ENCODE results near the gene COX18. TPM values are rescaled to one million over a fixed set of nuclear protein-coding genes. Genes with fewer than 3 reads are reported as not detected.

COX18 gene
- polyA plus RNA-seq, 1 donor (not counting 4 experiments of a cell fraction or from before 2014, with no cell fraction given) = 11.4 TPM

DNA sequence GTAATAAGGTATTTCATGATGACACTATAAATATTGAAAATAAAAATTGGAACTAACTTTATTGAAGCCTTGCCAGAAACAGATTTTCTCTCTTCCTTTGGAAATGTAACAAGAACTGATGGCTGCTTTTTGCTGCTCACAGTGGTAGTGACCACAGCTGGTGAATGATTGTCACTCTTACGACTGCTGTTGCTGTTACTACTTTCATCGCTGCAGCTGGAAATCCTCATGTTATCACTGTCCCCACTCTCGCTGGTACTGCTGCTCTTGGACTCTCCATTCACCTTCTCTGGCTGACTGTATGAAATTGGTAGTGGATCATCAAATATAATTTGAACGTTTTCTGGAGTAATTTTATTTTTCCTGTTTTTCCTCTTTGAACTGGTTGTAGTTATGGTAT is 28.5 kb upstream of the COX18 start:
- dilution Hi-C loops (cut with MboI; ENCODE audit: extremely low pct_ligation_motif_present, low sequenced_read_pairs) = no loop called here
- Histone ChIP-seq H3K4me2 (ENCODE audit: control insufficient read depth, extremely low read depth, insufficient read depth, low read depth, low read length) (no peak overlapping the region), H3K27me3 (ENCODE audit: control insufficient read depth, extremely low read depth, insufficient read depth, low read length) (no peaks in the 10 kb centered on the region), H3K4me3 (ENCODE audit: control insufficient read depth in 2 of 3, extremely low read depth in 1 of 3, insufficient read depth in 2 of 3, low read depth in 1 of 3, low read length in 3 of 3) (no peak overlapping the region), H3K9me3 (ENCODE audit: control insufficient read depth, low read depth, low read length) (no peaks in the 10 kb centered on the region), H4K20me1 (ENCODE audit: control insufficient read depth, extremely low read depth, insufficient read depth, low read length) (no peaks in the 10 kb centered on the region), H3K79me2 (ENCODE audit: control insufficient read depth, insufficient read depth, low read length) (no peaks in the 10 kb centered on the region), H3K4me1 (ENCODE audit: control insufficient read depth, extremely low read depth, insufficient read depth, low read length) (no peaks in the 10 kb centered on the region), H3K9ac (ENCODE audit: control insufficient read depth, extremely low read depth, insufficient read depth, low read length) (no peak overlapping the region), H3K27ac (ENCODE audit: control insufficient read depth, insufficient read depth, low read length) (no peak overlapping the region), H3K36me3 (ENCODE audit: control insufficient read depth in 2 of 2, extremely low read depth in 1 of 2, insufficient read depth in 2 of 2, low read length in 2 of 2) (peaks cover 8 to 12% of the 10 kb centered on the region in 2 experiments), H2AFZ (ENCODE audit: control insufficient read depth, low read length) (no peak overlapping the region), H3K9me1 (ENCODE audit: control insufficient read depth, extremely low read depth, insufficient read depth, low read length) (no peaks in the 10 kb centered on the region)
- no peak for DNase-seq (ENCODE audit: low read depth, low spot score)
- TF ChIP-seq EZH2 (IDR thresholded peaks at IDR 0.05; ENCODE audit: low read length) = no peak
- TF ChIP-seq, protein P1, sequence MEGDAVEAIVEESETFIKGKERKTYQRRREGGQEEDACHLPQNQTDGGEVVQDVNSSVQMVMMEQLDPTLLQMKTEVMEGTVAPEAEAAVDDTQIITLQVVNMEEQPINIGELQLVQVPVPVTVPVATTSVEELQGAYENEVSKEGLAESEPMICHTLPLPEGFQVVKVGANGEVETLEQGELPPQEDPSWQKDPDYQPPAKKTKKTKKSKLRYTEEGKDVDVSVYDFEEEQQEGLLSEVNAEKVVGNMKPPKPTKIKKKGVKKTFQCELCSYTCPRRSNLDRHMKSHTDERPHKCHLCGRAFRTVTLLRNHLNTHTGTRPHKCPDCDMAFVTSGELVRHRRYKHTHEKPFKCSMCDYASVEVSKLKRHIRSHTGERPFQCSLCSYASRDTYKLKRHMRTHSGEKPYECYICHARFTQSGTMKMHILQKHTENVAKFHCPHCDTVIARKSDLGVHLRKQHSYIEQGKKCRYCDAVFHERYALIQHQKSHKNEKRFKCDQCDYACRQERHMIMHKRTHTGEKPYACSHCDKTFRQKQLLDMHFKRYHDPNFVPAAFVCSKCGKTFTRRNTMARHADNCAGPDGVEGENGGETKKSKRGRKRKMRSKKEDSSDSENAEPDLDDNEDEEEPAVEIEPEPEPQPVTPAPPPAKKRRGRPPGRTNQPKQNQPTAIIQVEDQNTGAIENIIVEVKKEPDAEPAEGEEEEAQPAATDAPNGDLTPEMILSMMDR (optimal IDR thresholded peaks at IDR 0.05 in 1 of 3, IDR thresholded peaks at IDR 0.05 in 1 of 3, conservative IDR thresholded peaks at IDR 0.05 in 1 of 3; ENCODE audit: extremely low read depth in 1 of 3, insufficient read depth in 2 of 3, low read length in 3 of 3) = no peak
- no peak for FAIRE-seq

DNA sequence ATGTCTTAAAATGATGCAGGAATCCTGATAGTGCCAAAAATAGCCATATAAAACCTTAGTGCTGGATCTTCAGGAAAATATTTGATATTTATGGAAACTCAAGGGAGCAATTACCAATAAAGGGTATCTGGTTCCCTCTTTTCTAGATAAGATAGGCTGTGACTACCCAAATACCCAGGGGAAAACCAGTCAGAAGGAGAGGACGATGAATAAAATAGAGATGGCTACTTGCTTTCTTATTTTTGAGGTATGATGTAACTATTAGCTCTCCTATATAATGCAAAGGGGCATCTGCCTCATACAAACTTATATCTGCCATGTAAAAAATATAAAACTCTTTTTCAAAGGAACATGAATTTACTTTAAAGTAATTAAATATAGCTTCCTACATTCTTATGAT is 23.4 kb upstream of the COX18 start:
- dilution Hi-C loops (cut with MboI; ENCODE audit: extremely low pct_ligation_motif_present, low sequenced_read_pairs) = no loop called here
- H2AFZ ChIP-seq (ENCODE audit: control insufficient read depth, low read length) = no peak overlapping the region
- peaks cover 4% of the 10 kb centered on the region for H3K79me2 ChIP-seq (ENCODE audit: control insufficient read depth, insufficient read depth, low read length)
- no peak overlapping the region for H3K4me2 ChIP-seq (ENCODE audit: control insufficient read depth, extremely low read depth, insufficient read depth, low read depth, low read length)
- H3K27me3 ChIP-seq (ENCODE audit: control insufficient read depth, extremely low read depth, insufficient read depth, low read length) = no peaks in the 10 kb centered on the region
- FAIRE-seq (no peak), DNase-seq (ENCODE audit: low read depth, low spot score) (no peak)
- no peaks in the 10 kb centered on the region for H3K9me3 ChIP-seq (ENCODE audit: control insufficient read depth, low read depth, low read length)
- no peaks in the 10 kb centered on the region for H3K4me1 ChIP-seq (ENCODE audit: control insufficient read depth, extremely low read depth, insufficient read depth, low read length)
- H3K9me1 ChIP-seq (ENCODE audit: control insufficient read depth, extremely low read depth, insufficient read depth, low read length) = no peaks in the 10 kb centered on the region
- H3K4me3 ChIP-seq (ENCODE audit: control insufficient read depth in 2 of 3, extremely low read depth in 1 of 3, insufficient read depth in 2 of 3, low read depth in 1 of 3, low read length in 3 of 3) = no peak overlapping the region
- H3K27ac ChIP-seq (ENCODE audit: control insufficient read depth, insufficient read depth, low read length) = no peak overlapping the region
- H3K36me3 ChIP-seq (ENCODE audit: control insufficient read depth in 2 of 2, extremely low read depth in 1 of 2, insufficient read depth in 2 of 2, low read length in 2 of 2) = peaks cover 16 to 18% of the 10 kb centered on the region in 2 experiments
- no peak overlapping the region for H3K9ac ChIP-seq (ENCODE audit: control insufficient read depth, extremely low read depth, insufficient read depth, low read length)
- H4K20me1 ChIP-seq (ENCODE audit: control insufficient read depth, extremely low read depth, insufficient read depth, low read length) = no peaks in the 10 kb centered on the region
- TF ChIP-seq, protein P1 (optimal IDR thresholded peaks at IDR 0.05 in 1 of 3, IDR thresholded peaks at IDR 0.05 in 1 of 3, conservative IDR thresholded peaks at IDR 0.05 in 1 of 3; ENCODE audit: extremely low read depth in 1 of 3, insufficient read depth in 2 of 3, low read length in 3 of 3) = no peak
- TF ChIP-seq EZH2 (IDR thresholded peaks at IDR 0.05; ENCODE audit: low read length) = no peak

Measured in keratinocyte (primary cell).